ENCODE results near the gene POLD1.
"Not testable (repeated sequence)": the region's sequence is repeated elsewhere in the genome, so short reads cannot be mapped to it uniquely, and the experiment has no call there.

The POLD1 gene

DNA sequence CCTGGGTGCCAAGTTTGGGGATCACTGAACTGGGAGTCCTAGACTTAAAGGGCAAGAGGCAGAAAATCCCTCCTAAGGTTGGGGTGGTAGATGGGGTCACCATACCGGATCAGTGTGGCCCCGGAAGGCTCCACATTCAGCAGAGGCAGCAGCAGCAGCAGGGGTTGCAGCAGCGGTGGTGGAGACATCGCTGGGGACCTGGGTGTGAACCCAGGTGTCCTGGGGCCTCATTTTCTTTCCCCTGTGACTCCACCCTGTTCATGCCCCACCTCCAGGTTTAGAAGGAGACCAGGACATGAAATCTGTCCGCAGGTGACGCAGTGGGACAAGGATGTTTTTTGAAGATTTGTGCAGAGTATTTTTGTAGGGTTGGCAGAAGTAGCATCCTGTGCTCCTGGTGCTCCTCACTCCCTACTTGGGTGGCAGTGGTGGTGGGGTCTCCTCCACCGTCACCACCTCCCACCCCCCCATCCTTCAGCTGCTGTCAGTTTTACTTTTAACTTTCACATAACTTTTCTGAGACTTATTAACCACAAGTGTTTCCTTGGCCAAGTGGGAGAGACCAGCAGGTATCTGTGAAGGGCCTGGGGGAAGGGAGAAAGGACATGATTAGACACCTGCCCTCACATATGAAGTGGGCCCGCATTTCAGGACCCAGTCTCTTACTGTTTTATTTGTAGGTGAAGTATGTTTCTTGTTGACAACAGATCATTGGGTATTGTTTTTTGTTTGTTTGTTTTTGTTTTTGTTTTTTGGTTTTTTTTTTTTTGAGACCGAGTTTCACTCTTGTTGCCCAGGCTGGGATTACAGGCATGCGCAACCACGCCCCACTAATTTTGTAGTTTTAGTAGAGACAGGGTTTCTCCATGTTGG lies 18.5 kb upstream of the POLD1 start, which contains the start of gene NAPSA:
Gene NAPSA (minus strand): TSS at position 206 of the 873 bp plus-strand sequence. CDS start 18 bp downstream, at position 188.
- no peak for FAIRE-seq

DNA sequence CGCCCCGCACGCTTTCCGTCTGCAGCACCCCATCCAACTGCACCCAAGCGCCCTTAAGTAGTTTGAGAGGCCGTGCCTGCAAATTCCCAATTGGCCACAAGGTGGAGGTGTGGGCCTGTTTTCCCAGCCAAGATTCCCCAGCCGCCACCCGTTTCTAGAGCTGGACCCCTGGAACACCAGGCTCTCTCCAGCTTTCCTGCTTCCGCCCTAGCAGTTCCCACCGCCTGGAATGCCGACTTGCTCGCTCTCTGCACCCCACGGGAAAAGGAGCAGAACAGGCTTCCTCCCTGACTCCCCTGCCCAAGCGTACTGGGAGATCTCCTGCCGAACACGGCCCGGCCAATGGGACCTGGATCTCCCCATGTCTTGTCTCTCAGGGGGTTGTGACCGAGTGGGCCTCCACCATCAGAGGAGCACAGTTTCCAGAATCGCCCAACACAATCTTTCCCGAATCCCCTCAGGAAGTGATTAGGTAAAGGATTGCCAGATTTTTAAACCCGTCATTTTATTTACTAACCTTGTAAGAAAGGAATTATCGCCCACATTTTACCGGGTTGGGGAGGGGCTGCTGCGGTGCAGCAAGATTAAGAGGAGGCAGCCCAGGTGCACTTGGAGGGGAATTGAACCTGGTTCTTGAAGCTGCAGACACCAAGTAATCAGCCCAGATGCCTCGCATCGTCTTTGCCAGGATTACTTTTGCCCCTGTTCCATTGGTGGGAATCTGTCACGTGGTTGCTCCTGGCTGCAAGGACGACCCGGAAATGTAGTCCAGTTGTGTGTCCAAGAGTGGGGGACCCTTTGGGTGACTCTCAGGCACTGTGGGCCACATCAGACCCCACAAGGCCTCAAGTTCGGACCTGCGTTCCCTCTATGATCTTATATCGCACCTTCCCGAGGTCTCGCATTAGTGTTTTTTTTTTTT lies 15.2 kb upstream of the POLD1 start:
- no peak for FAIRE-seq

DNA sequence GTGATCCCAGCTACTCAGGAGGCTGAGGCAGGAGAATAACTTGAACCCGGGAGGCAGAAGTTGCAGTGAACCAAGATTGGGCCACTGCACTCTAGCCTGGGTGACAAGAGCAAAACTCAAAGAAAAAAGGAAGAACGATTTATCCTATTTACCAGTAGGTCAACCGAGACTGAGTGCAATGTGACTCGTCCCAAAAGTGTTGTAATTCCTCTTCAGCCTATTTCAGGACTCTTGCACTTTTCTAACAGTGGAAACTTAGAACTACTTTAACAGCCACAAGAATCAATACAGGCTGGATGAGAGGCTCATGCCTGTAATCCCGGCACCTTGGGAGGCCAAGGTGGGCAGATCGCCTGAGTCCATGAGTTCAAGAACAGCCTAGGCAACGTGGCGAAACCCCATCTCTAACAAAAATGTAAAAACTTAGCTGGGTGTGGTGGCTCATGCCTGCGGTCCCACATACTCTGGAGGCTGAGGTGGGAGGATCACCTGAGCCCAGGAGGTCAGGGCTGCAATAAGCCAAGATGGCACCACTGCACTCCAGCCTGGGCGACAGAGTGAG lies 12.2 kb upstream of the POLD1 start:
- FAIRE-seq, result no peak

DNA sequence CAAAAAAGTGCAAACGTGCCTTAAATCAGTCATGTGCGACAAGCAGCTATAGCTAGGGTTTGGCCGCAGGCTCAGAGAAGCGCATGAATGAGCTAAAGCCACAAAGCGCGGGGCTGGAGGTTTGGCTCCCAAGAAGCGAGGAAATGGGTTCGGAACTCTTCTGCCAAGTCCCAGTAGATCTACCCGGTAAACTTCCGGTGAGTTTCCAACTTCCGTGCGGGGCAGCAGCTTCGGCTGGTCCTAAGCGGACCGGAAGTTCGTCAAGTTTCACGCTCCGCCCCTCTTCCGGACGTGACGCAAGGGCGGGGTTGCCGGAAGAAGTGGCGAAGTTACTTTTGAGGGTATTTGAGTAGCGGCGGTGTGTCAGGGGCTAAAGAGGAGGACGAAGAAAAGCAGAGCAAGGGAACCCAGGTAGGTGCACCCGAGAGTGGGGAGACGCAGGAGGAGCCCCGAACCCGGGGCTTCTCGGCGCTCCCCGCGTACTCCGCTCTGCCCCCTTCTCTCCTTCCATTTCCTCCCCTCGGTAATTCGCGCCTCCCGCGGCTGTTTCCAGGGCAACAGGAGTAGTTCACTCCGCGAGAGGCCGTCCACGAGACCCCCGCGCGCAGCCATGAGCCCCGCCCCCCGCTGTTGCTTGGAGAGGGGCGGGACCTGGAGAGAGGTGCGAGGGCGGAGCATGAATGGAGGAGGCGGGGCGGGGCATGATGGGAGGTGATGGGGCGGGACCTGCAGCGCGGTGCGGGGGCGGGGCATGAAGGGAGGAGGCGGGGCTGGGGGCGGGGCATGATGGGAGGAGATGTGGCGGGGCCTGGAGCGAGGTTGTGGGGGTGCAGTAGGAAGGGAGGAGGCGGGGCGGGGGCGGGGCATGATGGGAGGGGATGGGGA lies 7.7 kb upstream of the POLD1 start, which contains the start of gene NR1H2:
Gene NR1H2 (plus strand): TSS at position 292 of the 885 bp plus-strand sequence. CDS start 1,149 bp downstream, outside the sequence.
- no peak for FAIRE-seq

DNA sequence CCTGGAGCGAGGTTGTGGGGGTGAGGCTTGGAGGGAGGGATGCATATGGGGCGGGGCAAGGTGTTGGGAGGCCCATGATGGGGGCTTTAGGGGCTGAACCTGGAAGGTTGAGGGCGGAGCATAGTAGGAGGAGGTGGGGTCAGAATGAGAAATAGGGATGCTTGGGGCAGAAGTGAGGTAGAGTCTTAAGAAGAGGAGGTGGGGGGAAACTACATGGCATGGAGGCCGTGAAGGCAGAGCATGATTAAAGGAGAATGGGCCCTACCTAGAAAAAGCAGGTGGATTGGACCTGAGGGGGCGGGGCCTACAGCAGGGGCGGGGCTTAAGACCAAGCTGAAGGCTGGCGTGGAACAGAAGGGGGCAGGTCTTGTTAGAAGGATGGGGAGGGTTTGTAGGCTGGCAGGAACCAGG lies 7.1 kb upstream of the POLD1 start:
- no peak for FAIRE-seq

DNA sequence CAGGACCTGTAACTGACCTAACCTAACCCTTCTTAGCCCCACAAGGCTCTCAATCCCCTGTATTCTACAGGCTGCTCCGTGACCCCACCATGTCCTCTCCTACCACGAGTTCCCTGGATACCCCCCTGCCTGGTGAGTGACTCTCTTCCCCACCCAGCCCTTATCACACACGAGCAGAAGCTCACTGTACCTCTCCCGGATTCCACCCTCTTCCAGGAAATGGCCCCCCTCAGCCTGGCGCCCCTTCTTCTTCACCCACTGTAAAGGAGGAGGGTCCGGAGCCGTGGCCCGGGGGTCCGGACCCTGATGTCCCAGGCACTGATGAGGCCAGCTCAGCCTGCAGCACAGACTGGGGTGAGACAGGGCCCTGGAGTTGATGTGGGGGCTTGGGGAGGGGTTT lies 6.6 kb upstream of the POLD1 start:
- no peak for FAIRE-seq

DNA sequence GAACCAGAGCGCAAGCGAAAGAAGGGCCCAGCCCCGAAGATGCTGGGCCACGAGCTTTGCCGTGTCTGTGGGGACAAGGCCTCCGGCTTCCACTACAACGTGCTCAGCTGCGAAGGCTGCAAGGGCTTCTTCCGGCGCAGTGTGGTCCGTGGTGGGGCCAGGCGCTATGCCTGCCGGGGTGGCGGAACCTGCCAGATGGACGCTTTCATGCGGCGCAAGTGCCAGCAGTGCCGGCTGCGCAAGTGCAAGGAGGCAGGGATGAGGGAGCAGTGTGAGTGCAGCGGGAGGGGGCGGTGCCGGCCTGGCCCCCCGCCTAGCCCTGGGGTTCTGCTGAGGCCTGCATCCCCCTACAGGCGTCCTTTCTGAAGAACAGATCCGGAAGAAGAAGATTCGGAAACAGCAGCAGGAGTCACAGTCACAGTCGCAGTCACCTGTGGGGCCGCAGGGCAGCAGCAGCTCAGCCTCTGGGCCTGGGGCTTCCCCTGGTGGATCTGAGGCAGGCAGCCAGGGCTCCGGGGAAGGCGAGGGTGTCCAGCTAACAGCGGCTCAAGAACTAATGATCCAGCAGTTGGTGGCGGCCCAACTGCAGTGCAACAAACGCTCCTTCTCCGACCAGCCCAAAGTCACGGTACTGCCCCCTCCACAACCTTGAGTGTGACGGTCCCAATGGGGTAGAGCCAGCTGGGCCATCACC lies 5.8 kb upstream of the POLD1 start:
- no peak for FAIRE-seq

DNA sequence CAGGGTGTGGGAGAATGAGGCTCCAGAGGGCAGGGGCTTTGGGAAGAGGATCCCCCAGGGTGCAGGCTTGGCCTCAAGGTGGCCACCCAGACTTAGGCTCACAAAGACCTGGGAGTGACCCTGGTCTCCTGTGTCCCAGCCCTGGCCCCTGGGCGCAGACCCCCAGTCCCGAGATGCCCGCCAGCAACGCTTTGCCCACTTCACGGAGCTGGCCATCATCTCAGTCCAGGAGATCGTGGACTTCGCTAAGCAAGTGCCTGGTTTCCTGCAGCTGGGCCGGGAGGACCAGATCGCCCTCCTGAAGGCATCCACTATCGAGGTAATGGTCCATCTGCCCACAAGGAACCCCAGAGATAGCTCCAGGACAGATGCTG lies 5.3 kb upstream of the POLD1 start:
- FAIRE-seq, result no peak

DNA sequence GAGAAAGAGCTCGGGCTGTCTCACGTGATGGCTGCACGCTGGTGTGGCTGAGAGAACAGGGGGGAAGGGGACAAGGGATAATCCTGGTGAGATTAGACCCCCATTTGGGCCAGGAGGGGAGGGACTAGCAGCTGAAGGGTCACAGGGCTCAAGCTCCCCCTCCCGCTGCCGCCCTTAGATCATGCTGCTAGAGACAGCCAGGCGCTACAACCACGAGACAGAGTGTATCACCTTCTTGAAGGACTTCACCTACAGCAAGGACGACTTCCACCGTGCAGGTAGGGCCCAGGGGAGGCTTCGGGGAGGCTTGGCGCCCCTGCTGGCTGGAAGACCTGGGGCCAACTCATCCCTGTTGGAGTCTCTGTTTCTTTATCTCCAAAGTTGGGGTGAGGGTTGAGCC lies 4.5 kb upstream of the POLD1 start:
- no peak for FAIRE-seq

DNA sequence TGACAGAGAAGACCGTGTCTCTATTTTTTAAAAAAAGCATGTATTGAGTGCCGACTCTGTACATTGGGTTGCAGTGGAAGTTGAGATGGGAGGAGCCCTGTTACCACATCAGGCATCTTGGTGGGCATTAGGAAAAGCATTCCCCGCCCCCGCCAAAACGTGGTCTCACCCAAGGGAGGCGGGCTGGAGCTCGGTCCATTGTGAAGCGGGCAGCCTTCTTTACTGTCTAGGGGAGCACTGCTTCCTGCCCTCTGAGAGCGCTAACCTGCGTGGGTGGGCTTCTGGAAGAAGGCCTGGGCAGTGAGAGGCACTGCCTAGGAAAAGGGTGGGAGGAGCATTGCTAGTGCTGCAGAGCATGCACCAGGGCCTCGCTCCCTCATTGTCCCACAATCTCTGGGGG lies 4.0 kb upstream of the POLD1 start:
- FAIRE-seq, result no peak

DNA sequence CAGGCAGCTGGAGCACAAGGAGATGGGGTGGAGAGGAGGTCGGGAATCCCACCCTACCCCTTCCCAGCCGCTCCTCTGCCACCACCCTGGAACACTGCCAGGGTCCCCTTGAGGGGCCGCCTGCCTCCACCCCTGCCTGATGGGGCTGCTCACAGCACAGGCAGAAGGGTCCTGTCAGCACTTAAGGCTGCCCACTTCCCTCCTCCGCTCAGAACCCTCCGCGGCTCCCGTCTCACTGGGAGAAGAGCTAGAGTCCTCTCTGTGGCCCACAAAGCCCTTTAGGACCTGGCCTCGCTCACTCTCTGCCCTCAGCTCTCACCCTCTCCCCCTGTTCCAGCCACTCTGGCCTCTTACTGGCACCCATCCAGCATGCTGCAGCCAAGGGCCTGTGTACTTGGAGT lies 3.4 kb upstream of the POLD1 start:
- FAIRE-seq, result no peak

DNA sequence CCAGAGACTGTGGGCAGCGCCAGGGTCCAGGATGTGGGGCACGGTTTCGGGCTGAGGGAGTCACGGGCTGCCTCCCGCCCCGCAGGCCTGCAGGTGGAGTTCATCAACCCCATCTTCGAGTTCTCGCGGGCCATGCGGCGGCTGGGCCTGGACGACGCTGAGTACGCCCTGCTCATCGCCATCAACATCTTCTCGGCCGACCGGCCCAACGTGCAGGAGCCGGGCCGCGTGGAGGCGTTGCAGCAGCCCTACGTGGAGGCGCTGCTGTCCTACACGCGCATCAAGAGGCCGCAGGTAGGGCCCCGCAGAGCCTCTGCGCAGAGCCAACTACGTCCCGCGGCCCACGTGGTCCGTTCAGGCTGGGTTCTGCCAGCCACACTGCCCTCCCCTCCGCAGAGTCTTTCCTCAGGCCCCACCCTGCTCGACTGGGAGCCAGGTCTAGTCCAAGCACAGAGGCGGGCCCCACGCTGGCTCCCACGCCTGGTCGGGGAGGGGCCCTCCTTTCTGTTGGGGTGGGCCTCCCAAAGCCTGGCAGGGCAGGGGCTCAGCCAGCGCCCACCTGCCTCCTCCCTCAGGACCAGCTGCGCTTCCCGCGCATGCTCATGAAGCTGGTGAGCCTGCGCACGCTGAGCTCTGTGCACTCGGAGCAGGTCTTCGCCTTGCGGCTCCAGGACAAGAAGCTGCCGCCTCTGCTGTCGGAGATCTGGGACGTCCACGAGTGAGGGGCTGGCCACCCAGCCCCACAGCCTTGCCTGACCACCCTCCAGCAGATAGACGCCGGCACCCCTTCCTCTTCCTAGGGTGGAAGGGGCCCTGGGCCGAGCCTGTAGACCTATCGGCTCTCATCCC lies 2.0 kb upstream of the POLD1 start:
- FAIRE-seq, result no peak

DNA sequence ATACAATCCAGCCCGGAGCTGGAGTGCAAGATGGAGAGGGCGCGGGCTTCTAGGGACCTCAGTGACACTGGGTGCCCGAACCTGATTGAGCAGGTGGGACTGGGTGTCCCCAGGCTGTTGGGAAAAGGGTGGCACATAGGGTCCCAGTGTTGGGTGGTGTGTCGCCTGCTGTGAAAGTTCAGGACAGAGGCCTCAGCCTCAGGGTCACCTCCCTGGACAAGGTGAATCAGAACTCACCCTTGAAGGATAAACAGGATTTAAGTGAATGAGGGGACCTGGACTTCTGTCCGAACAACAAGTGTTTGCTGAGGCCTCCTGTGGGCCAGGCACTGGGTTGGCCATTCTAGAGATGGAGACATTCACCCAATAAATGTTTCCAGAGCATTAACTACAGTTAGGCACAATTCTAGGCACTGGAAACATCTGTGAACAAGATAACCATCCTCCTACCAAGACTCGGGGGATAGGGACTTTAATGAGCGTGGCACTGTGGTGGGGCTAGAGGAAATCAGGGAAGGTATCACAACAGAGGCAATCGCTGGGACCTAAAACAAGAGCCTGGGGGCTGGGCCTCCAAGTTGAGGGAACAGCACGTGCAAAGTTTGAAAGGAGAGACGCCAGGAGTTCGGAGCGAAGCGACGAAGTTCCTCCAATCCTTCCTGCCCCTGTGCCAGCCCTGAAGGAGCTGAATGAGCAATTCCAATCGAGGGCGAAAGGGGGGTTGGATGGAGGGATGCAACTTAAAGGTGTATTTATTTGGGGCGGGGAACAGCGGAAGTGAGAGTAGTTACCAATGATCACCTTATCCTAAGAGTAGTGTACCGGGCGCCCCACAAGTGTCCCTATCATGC lies 921 bp upstream of the POLD1 start:
- no peak for FAIRE-seq

DNA sequence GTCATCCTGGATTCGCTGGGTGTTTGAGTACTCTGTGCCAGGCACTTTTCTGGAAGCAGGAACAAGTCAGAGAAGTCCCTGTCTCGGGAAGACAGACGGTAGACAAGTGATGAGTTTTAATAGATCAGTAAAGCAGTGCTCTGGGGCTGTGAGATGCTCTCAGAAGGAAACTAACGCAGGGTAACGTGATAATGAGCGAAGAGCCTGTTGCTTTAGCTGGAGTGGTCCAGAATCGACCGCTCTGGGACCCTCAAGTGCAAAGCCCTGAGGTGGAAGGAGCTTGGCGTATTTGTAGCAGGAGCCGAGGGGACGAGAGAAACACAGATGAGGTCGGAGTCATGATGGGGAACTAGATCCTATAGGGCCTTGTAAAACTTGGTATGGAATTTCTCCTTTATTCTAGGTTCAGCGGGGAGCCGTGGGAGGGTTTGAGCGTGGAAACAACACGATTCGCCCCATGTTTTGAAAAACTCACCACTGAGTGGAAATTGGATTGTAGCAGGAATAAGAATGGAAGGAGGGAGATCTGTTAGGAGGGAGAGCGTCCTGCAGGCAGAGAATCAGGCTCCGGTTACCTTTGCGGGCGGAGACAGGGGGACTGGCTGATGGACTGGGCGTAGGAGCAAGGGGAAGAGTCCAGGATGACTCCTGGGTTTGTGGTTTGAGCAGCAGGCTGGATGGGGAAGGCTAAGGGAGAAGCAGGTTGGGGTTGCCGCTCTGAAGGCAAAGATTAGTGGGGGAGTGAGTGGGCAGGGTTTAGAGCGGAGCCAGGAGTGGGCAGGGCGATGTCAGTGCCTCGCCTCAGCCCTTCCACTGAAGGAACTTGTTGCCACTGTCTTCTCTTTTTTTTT lies 763 bp downstream of the POLD1 start:
- no peak for FAIRE-seq

DNA sequence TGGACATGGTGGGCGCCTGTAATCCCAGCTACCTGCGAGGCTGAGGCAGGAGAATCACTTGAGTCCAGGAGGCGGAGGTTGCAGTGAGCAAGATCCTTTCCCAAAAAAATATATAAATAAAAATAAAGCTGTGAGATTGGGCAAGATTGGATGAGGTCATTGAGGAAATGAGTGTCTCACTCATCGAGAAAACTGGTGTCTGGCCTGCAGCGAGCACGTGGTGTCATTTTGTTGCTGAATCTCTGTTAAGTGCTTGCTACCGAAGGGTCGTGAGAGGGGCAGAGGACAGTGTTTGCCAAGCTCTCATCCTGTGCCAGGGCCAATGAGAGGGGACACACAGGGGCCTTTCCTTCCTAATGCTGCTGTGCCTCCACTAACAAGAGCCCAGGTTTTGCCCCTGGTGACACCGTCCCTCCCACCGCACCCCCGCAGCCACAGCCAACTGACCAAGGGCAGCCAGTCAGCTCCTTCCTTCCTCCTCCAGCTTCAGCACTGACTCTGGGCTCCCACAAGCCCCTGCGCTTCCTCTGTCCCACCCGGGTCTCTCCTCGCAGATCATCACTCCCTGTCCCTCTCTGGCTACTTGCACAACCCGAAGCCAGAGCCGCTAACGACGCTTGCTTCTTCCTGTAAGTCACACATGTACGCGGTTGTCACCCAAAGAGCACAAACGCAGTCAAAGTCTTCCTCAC lies 3.2 kb downstream of the POLD1 start:
- FAIRE-seq, result no peak

DNA sequence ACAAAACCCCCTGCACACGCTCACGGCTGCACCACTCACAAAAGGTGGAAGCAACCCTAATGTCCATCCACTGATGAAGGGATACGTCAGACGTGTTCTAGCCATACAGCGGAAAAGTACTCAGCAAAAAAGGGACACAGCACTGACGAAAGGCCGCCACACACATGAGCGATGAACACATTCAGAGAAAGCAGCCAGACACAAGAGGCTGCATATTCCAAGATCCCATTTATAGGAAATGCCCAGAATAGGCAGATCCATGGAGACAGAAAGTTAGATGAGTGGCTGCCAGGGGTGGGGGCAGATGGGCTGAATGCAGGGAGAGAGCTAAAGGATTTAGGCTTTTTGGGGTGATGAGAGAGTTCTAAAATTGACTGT lies 3.7 kb downstream of the POLD1 start:
- FAIRE-seq, result no peak

DNA sequence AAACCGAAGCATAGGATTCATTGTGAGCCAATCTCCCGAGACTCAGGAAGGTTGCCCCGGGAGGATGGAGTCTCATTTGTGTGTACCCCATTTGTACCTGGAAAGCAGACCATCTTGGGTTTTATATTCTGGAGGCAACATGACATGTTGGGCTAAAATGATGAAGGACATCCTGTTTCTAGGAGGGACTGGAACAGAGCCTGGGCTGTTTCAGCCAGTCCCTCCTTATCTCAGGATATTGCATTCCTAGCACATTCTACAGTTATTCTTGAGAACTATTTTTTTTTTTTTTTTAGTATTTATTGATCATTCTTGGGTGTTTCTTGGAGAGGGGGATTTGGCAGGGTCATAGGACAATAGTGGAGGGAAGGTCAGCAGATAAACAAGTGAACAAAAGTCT lies 6.1 kb downstream of the POLD1 start:
- not testable (repeated sequence) for FAIRE-seq

DNA sequence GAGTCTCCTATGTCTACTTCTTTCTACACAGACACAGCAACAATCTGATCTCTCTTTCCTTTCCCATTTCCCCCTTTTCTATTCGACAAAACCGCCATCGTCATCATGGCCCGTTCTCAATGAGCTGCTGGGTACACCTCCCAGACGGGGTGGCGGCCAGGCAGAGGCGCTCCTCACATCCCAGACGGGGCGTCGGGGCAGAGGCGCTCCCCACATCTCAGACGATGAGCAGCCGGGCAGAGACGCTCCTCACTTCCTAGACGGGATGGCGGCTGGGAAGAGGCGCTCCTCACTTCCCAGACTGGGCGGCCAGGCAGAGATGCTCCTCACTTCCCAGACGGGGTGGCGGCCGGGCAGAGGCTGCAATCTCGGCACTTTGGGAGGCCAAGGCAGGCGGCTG lies 6.8 kb downstream of the POLD1 start:
- FAIRE-seq, result not testable (repeated sequence)
